Dendritic cell treated with granulocyte-macrophage colony-stimulating factor and Interleukin-4, amounts not matched to agents 40 ng/mL and 50 ng/mL, for 4 days (primary cell): Measurements from ENCODE around the gene IRF6.

Experiments used
- H3K27ac Mint-ChIP-seq: one replicate; pipeline ENCODE4 v1.8.0; 2022; ENCODE audit warnings: mild to moderate bottlenecking, mixed read lengths
- H3K27me3 Mint-ChIP-seq: one replicate; pipeline ENCODE4 v1.8.0; 2022; ENCODE audit warnings: mild to moderate bottlenecking, mixed read lengths
- H3K36me3 Mint-ChIP-seq: one replicate; pipeline ENCODE4 v1.8.0; 2022; ENCODE audit warnings: low read depth, mixed read lengths
- H3K4me1 Mint-ChIP-seq: one replicate; pipeline ENCODE4 v1.8.0; 2022; ENCODE audit warnings: low read depth, mixed read lengths
- H3K4me3 Mint-ChIP-seq: one replicate; pipeline ENCODE4 v1.8.0; 2022; ENCODE audit warnings: mild to moderate bottlenecking, moderate library complexity, mixed read lengths
- H3K9me3 Mint-ChIP-seq: one replicate; pipeline ENCODE4 v1.8.0; 2022; ENCODE audit warnings: mixed read lengths
- intact Hi-C: fragments of 100-400 bp; cut with micrococcal nuclease; formaldehyde crosslinking; loops from one replicate; pipeline ENCODE4 v1.15.0; 2022

Gene IRF6

GRCh38 chr1:209736490-209737117, 69.3 kb downstream of the IRF6 start:
- Mint-ChIP-seq H3K4me1 (peaks cover 73% of the 10 kb centered on the region), H3K4me3 (peak overlapping the region; percentile 37), H3K36me3 (no peaks in the 10 kb centered on the region), H3K27me3 (no peaks in the 10 kb centered on the region), H3K9me3 (no peaks in the 10 kb centered on the region), H3K27ac (peak overlapping the region; percentile 87)
- intact Hi-C loops: no loop called here
